MCF 10A (cell line): ENCODE data around the gene POLR2E. TPM values are rescaled to one million over a fixed set of nuclear protein-coding genes. Genes with fewer than 3 reads are reported as not detected.

Experiments used
- BruUV-seq: library from RNA; stranded (reverse); fragments of 400-500 nt; replicated peaks from 2 replicates; lab custom pipeline; 2021; lab: Mats Ljungman, UMichigan
- CTCF ChIA-PET: fragments of 300-600 bp; sonication (Branson Sonifier 250); formaldehyde crosslinking; extraction: SDS; loops from one replicate; lab custom pipeline; 2021; ENCODE audit warnings: antibody characterized with exemption, inconsistent platforms; lab: Yijun Ruan, JAX
- POLR2A ChIA-PET: fragments of 300-600, 350-650 bp; sonication (Branson Sonifier 250); formaldehyde crosslinking; extraction: SDS; loops from one replicate; lab custom pipeline; 2020; ENCODE audit warnings: antibody characterized with exemption, inconsistent platforms; lab: Yijun Ruan, JAX
- DNase-seq: peaks from one replicate; pipeline ENCODE4 v3.0.0-alpha.2; 2018; ENCODE audit not compliant: unreplicated experiment
- H3K27ac Mint-ChIP-seq: one replicate; pipeline ENCODE4 v1.8.0; 2022; ENCODE audit warnings: mild to moderate bottlenecking, low read depth, mixed read lengths; ENCODE audit not compliant: unreplicated experiment
- H3K27me3 Mint-ChIP-seq: one replicate; pipeline ENCODE4 v1.8.0; 2022; ENCODE audit warnings: mixed read lengths; ENCODE audit not compliant: insufficient read depth, unreplicated experiment
- H3K36me3 Mint-ChIP-seq: one replicate; pipeline ENCODE4 v1.8.0; 2022; ENCODE audit warnings: mild to moderate bottlenecking, moderate library complexity, mixed read lengths; ENCODE audit not compliant: insufficient read depth, unreplicated experiment
- H3K4me1 Mint-ChIP-seq: one replicate; pipeline ENCODE4 v1.8.0; 2022; ENCODE audit warnings: mixed read lengths; ENCODE audit not compliant: insufficient read depth, unreplicated experiment
- H3K4me3 Mint-ChIP-seq: one replicate; pipeline ENCODE4 v1.8.0; 2022; ENCODE audit warnings: mild to moderate bottlenecking, moderate library complexity, mixed read lengths; ENCODE audit not compliant: unreplicated experiment
- H3K9me3 Mint-ChIP-seq: one replicate; pipeline ENCODE4 v1.8.0; 2022; ENCODE audit warnings: mixed read lengths; ENCODE audit not compliant: unreplicated experiment
- intact Hi-C: fragments of 100-400 bp; cut with micrococcal nuclease; formaldehyde crosslinking; loops from 2 replicates; pipeline ENCODE4 v1.14.1; 2022
- total RNA-seq: library from RNA; stranded (reverse); gene quantifications from 2 replicates; pipeline ENCODE4 v1.2.3, GENCODE V29; 2022
- TF ChIP-seq, protein P1 (sequence below): fragments of 200-600 bp; IDR thresholded peaks from one replicate; pipeline ENCODE4 v1.8.0; 2022; ENCODE audit warnings: antibody characterized with exemption, mild to moderate bottlenecking; ENCODE audit not compliant: unreplicated experiment

Gene POLR2E
- total RNA-seq, 1 experiment from 2014 or later: 184 TPM

DNA sequence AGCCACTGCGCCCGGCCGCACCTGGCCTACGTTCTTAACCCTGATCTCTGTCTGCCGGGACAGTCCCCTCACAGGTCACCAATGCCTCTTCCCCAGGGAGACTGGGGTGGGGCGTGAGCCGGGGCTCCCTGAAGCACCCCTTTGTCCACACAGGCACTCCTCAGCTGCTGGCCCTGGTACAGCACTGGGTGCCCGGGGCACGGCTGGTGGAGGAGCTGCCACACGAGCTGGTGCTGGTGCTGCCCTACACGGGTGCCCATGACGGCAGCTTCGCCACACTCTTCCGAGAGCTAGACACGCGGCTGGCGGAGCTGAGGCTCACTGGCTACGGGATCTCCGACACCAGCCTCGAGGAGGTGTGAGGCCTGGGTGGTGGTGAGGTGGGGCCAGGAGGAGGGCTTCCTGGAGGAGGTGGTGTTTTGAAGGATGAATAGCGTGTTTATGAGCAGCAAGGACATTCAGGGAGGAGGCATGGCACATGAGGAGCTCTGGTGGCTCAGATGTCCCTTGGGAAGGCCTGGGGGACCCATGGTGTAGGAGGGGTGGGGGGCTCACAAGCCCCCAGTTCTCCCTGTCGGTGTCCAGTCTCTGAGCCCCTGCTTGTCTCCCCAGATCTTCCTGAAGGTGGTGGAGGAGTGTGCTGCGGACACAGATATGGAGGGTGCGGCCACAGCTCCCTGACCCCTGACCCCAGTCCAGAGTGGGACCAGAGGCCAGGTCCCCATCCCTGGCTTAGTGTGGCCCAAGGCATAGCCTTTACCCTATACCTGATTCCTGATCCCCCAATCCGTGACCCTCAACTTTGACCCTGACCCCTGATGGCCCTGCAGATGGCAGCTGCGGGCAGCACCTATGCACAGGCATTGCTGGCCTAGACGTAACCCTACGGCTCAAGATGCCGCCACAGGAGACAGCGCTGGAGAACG is 41.7 kb downstream of the POLR2E start:
- CTCF ChIA-PET: interaction anchor here (0.7 to 1.3 kb wide), 2 partner anchors 11 to 51 kb away, joined by 4 read pairs; no protein-coding TSS in a partner anchor
- intact Hi-C loops: no loop called here
- no peak for DNase-seq
- H3K27ac Mint-ChIP-seq: no peak overlapping the region
- no peaks in the 10 kb centered on the region for H3K36me3 Mint-ChIP-seq
- no peak overlapping the region for H3K4me3 Mint-ChIP-seq
- no peaks in the 10 kb centered on the region for H3K9me3 Mint-ChIP-seq
- POLR2A ChIA-PET: interaction anchor here (0.6 to 1.7 kb wide), 6 partner anchors 12 to 32 kb away, joined by 3 to 6 read pairs (median 4); partner anchors contain the start of genes ABCA7 and CNN2
- no peaks in the 10 kb centered on the region for H3K27me3 Mint-ChIP-seq
- H3K4me1 Mint-ChIP-seq: no peaks in the 10 kb centered on the region
- TF ChIP-seq, protein P1, sequence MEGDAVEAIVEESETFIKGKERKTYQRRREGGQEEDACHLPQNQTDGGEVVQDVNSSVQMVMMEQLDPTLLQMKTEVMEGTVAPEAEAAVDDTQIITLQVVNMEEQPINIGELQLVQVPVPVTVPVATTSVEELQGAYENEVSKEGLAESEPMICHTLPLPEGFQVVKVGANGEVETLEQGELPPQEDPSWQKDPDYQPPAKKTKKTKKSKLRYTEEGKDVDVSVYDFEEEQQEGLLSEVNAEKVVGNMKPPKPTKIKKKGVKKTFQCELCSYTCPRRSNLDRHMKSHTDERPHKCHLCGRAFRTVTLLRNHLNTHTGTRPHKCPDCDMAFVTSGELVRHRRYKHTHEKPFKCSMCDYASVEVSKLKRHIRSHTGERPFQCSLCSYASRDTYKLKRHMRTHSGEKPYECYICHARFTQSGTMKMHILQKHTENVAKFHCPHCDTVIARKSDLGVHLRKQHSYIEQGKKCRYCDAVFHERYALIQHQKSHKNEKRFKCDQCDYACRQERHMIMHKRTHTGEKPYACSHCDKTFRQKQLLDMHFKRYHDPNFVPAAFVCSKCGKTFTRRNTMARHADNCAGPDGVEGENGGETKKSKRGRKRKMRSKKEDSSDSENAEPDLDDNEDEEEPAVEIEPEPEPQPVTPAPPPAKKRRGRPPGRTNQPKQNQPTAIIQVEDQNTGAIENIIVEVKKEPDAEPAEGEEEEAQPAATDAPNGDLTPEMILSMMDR: no peak
- BruUV-seq: no TSS peak

DNA sequence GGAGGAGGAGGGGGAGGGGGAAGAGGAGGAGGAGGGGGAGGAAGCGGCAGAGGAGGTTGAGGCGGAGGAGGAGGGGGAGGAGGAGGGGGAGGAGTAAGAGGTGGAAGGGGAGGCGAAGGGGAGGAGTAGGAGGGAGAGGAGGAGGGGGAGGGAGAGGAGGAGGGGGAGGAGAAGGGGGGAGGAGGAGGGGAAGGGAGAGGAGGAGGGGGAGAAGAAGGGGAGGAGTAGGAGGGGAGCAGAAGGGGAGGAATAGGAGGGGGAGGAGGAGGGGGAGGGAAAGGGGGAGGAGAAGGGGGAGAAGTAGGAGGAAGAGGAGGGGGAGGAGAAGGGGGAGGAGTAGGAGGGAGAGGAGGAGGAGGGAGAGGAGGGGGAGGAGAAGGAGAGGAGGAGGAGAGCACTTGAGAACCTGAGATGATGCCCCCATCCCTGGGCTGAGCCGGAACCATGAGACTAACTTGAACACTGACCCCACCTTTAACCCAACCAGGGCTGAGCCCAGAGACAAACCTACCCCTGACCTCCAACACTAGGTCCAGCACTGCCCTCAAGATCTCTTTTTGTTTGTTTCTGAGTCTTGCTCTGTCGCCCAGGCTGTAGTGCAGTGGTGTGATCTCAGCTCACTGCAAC is 42.7 kb downstream of the POLR2E start:
- POLR2A ChIA-PET: no interaction called here
- intact Hi-C loops: no loop called here
- Mint-ChIP-seq H3K27ac (no peak overlapping the region), H3K36me3 (no peaks in the 10 kb centered on the region), H3K4me3 (no peak overlapping the region), H3K27me3 (no peaks in the 10 kb centered on the region), H3K4me1 (no peaks in the 10 kb centered on the region), H3K9me3 (no peaks in the 10 kb centered on the region)
- CTCF ChIA-PET: interaction anchor here (1.3 kb wide), 1 partner anchor 12 kb away, joined by 4 read pairs; no protein-coding TSS in a partner anchor
- no peak for DNase-seq
- TF ChIP-seq, protein P1: no peak
- BruUV-seq: no TSS peak

DNA sequence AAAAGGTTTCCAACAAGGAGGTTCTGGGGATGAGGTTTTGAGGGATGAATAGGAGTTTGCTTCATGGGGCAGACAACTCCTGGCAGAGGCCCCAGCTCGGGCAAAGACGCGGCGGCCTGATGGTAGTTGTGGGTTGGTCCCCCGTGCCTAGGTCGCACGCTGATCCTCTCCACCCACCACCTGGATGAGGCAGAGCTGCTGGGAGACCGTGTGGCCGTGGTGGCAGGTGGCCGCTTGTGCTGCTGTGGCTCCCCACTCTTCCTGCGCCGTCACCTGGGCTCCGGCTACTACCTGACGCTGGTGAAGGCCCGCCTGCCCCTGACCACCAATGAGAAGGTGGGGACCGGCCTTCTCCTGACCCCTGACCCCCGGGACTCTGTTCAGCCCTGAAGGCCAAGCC is 43.4 kb downstream of the POLR2E start:
- Mint-ChIP-seq H3K27me3 (no peaks in the 10 kb centered on the region), H3K27ac (no peak overlapping the region), H3K36me3 (no peaks in the 10 kb centered on the region), H3K4me1 (no peaks in the 10 kb centered on the region), H3K9me3 (no peaks in the 10 kb centered on the region), H3K4me3 (no peak overlapping the region)
- no TSS peak for BruUV-seq
- ChIA-PET POLR2A (no interaction called here), CTCF (no interaction called here)
- DNase-seq: no peak
- intact Hi-C loops: no loop called here
- TF ChIP-seq, protein P1: no peak
